Endothelial cell of umbilical vein (primary cell): Measurements from ENCODE around the gene PAIP2.

Experiments used
- EZH2 ChIP-seq: IDR thresholded peaks from 2 replicates; pipeline ENCODE4 v1.6.1; 2012; ENCODE audit warnings: borderline replicate concordance, low read depth, mild to moderate bottlenecking, moderate library complexity, low read length, inconsistent platforms; ENCODE audit not compliant: severe bottlenecking
- FOS ChIP-seq: IDR thresholded peaks from 2 replicates; pipeline ENCODE4 v1.6.1; 2011; ENCODE audit warnings: mild to moderate bottlenecking, low read length, moderate library complexity, borderline replicate concordance; ENCODE audit not compliant: insufficient read depth
- JUN ChIP-seq: IDR thresholded peaks from 2 replicates; pipeline ENCODE4 v1.6.1; 2011; ENCODE audit warnings: borderline replicate concordance, low read depth; ENCODE audit not compliant: insufficient read length, insufficient read depth
- POLR2A ChIP-seq: IDR thresholded peaks from 2 replicates; pipeline ENCODE4 v1.6.1; 2012; ENCODE audit warnings: low read depth, mild to moderate bottlenecking, control low read depth, low read length
- POLR2AphosphoS5 ChIP-seq: IDR thresholded peaks from 2 replicates; pipeline ENCODE4 v1.6.1; 2012; ENCODE audit warnings: low read depth, mild to moderate bottlenecking, control low read depth, low read length, moderate library complexity; ENCODE audit not compliant: insufficient read depth
- TF ChIP-seq, protein P1 (sequence below), 2 donors: IDR thresholded peaks; 1 replicate in 1 of 2; 2 replicates in 1 of 2; pipeline ENCODE4 v1.5.1; 2011; ENCODE audit warnings: low read length in 2 of 2, mild to moderate bottlenecking in 2 of 2, moderate library complexity in 2 of 2, control low read depth in 1 of 2, inconsistent platforms in 1 of 2, low read depth in 1 of 2; ENCODE audit not compliant: insufficient read depth in 1 of 2; ENCODE audit errors: extremely low read depth in 1 of 2

DNA sequence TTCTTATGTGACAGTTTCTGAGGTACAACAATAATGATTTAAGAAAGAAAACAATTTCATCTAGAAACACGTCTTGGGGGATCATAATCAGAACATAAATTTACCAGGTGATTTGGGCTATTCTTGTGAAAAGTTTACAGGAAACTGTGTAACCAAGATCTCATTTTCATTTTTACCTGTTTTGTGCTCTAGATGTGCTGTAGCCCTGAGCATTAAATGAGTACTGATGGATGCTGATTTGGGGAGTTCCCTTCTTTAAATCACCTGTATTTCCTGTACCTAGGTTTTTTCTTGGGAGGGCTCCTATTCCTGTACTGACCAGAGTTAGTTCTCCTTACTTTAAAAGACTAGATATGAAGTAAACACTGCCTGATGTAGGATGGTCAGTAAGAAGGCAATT is 35.5 kb upstream of the PAIP2 start:
- TF ChIP-seq, protein P1, sequence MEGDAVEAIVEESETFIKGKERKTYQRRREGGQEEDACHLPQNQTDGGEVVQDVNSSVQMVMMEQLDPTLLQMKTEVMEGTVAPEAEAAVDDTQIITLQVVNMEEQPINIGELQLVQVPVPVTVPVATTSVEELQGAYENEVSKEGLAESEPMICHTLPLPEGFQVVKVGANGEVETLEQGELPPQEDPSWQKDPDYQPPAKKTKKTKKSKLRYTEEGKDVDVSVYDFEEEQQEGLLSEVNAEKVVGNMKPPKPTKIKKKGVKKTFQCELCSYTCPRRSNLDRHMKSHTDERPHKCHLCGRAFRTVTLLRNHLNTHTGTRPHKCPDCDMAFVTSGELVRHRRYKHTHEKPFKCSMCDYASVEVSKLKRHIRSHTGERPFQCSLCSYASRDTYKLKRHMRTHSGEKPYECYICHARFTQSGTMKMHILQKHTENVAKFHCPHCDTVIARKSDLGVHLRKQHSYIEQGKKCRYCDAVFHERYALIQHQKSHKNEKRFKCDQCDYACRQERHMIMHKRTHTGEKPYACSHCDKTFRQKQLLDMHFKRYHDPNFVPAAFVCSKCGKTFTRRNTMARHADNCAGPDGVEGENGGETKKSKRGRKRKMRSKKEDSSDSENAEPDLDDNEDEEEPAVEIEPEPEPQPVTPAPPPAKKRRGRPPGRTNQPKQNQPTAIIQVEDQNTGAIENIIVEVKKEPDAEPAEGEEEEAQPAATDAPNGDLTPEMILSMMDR (IDR thresholded peaks at IDR 0.05; ENCODE audit: extremely low read depth in 1 of 2, insufficient read depth in 1 of 2, low read depth in 1 of 2, low read length in 2 of 2), result no peak
- no peak for TF ChIP-seq JUN
- TF ChIP-seq FOS, result no peak
- TF ChIP-seq POLR2AphosphoS5, result no peak
- no peak for TF ChIP-seq POLR2A
- TF ChIP-seq EZH2, result no peak
